GM12892 (cell line): Measurements from ENCODE around the gene MYO3A.

Experiments
- POLR2A ChIP-seq: IDR thresholded peaks from 2 replicates; pipeline ENCODE4 v1.6.1; 2011; ENCODE audit warnings: low read depth, low read length, control low read depth
- POLR2AphosphoS5 ChIP-seq: IDR thresholded peaks from 2 replicates; pipeline ENCODE4 v1.6.1; 2011; ENCODE audit warnings: low read depth, low read length, control low read depth
- TAF1 ChIP-seq: IDR thresholded peaks from 2 replicates; pipeline ENCODE4 v1.6.1; 2011; ENCODE audit warnings: low read depth, mild to moderate bottlenecking, control low read depth, low read length, borderline replicate concordance

DNA sequence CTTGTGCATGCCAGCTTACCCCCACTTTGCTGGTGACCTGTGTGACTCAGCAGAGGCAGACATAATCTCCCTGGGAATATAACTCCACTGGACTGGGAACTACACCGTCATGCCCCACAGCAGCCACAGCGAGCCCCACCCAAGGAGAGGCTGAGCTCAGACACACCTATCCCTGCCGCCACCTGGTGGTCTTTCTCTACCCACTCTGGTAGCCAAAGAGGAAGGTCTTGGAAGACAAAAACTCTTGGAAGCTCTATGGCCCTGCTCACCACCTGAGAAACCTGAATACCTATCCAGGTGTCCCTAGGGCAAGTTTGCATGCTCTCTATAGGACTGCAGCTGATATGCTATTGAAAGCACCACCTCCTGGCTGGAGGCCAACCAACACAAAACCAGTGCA, 48.1 kb downstream of the MYO3A start:
- TF ChIP-seq POLR2A (no peak), TAF1 (no peak), POLR2AphosphoS5 (no peak)
